ENCODE results near the gene DNAAF9. TPM values are rescaled to one million over a fixed set of nuclear protein-coding genes. Genes with fewer than 3 reads are reported as not detected.

Gene DNAAF9
- total and polyA plus RNA-seq, 4 donors = 1.4 to 4.4 (median 2.4) TPM

- H3K9me3 ChIP-seq (ENCODE audit: control insufficient read depth in 4 of 4, low read length in 3 of 4) = no peaks in the 10 kb centered on the region
- H3K9ac ChIP-seq (ENCODE audit: low read depth in 1 of 2, low read length in 2 of 2) = no peak overlapping the region
- no peaks in the 10 kb centered on the region for H3K36me3 ChIP-seq (ENCODE audit: control insufficient read depth in 4 of 4, insufficient read depth in 3 of 4, low read depth in 1 of 4, low read length in 3 of 4)
- H3K4me3 ChIP-seq (ENCODE audit: low read depth in 1 of 3, low read length in 3 of 3) = no peak overlapping the region
- no peaks in the 10 kb centered on the region for H3K4me1 ChIP-seq (ENCODE audit: control insufficient read depth in 4 of 4, insufficient read depth in 4 of 4, low read length in 3 of 4)
- 82% methylated on average over 5 of the region's 5 CpGs for WGBS
- no peaks in the 10 kb centered on the region for H3K27me3 ChIP-seq (ENCODE audit: control insufficient read depth in 4 of 4, insufficient read depth in 4 of 4, low read length in 3 of 4)
- DNase-seq (ENCODE audit: low spot score) = no peak
- no peak overlapping the region for H3K27ac ChIP-seq (ENCODE audit: low read depth in 1 of 2, low read length in 2 of 2)
- TF ChIP-seq ATF3 (IDR thresholded peaks at IDR 0.05) = no peak
- TF ChIP-seq ZBTB33 (IDR thresholded peaks at IDR 0.05) = no peak
- TF ChIP-seq HNF4A (conservative IDR thresholded peaks at IDR 0.05) = no peak
- TF ChIP-seq FOXA1 (IDR thresholded peaks at IDR 0.05) = no peak
- no peak for TF ChIP-seq YY1 (IDR thresholded peaks at IDR 0.05)
- no peak for TF ChIP-seq MAX (IDR thresholded peaks at IDR 0.05)
- TF ChIP-seq JUND (IDR thresholded peaks at IDR 0.05) = no peak
- TF ChIP-seq FOXA2 (IDR thresholded peaks at IDR 0.05) = no peak
- TF ChIP-seq EGR1 (IDR thresholded peaks at IDR 0.05; ENCODE audit: low read depth in 2 of 2) = no peak
- TF ChIP-seq REST (IDR thresholded peaks at IDR 0.05) = no peak
- TF ChIP-seq GABPA (IDR thresholded peaks at IDR 0.05 in 1 of 2, conservative IDR thresholded peaks at IDR 0.05 in 1 of 2) = no peak
- TF ChIP-seq RAD21 (IDR thresholded peaks at IDR 0.05) = no peak
- no peak for TF ChIP-seq NR2F2 (IDR thresholded peaks at IDR 0.05)
- TF ChIP-seq TAF1 (conservative IDR thresholded peaks at IDR 0.05) = no peak
- no peak for TF ChIP-seq CTCF (IDR thresholded peaks at IDR 0.05; ENCODE audit: low read depth, low read length, missing input control)
- no peak for TF ChIP-seq RXRA (IDR thresholded peaks at IDR 0.05)
- no peak for TF ChIP-seq HNF4G (IDR thresholded peaks at IDR 0.05)
- no peak for TF ChIP-seq SP1 (IDR thresholded peaks at IDR 0.05)
Observed at GRCh38 chr20:3423126-3423525, 15.7 kb upstream of the DNAAF9 start.
